SK-N-SH (cell line): ENCODE results near the gene KCNJ5. TPM values are rescaled to one million over a fixed set of nuclear protein-coding genes. Genes with fewer than 3 reads are reported as not detected.
A peak's percentile ranks its signal among the peaks of the same experiment; 100 is the strongest.

ENCODE experiments used
- CTCF ChIP-seq: fragments of 200-600 bp; sonication (generic); IDR thresholded peaks from 2 replicates; pipeline ENCODE4 v1.6.1; 2017; ENCODE audit warnings: antibody characterized with exemption, mild to moderate bottlenecking, moderate library complexity
- FOSL2 ChIP-seq: IDR thresholded peaks from 2 replicates; pipeline ENCODE4 v1.4.0; 2012; ENCODE audit warnings: low read depth, mild to moderate bottlenecking, moderate library complexity, borderline replicate concordance
- FOXJ3 ChIP-seq: sonication (generic); formaldehyde crosslinking; IDR thresholded peaks from 2 replicates; pipeline ENCODE4 v1.5.1; 2020; ENCODE audit warnings: mild to moderate bottlenecking, missing genetic modification reagents
- FOXM1 ChIP-seq: IDR thresholded peaks from 2 replicates; pipeline ENCODE4 v1.4.0; 2012; ENCODE audit warnings: low read depth, mild to moderate bottlenecking
- GABPA ChIP-seq: IDR thresholded peaks from 2 replicates; pipeline ENCODE4 v1.4.0; 2012; ENCODE audit warnings: low read depth, mild to moderate bottlenecking
- IRF3 ChIP-seq: fragments of 150-350 bp; IDR thresholded peaks from 2 replicates; pipeline ENCODE4 v1.6.1; 2016; ENCODE audit warnings: mild to moderate bottlenecking, low read depth, low read length
- JUND ChIP-seq: IDR thresholded peaks from 2 replicates; pipeline ENCODE4 v1.4.0; 2012
- MEF2A ChIP-seq: IDR thresholded peaks from 2 replicates; pipeline ENCODE4 v1.4.0; 2012; ENCODE audit warnings: low read depth, borderline replicate concordance
- MXI1 ChIP-seq: IDR thresholded peaks from 2 replicates; pipeline ENCODE4 v1.6.1; 2012; ENCODE audit warnings: mild to moderate bottlenecking, low read depth, low read length, improper control_type of control experiment
- NFIC ChIP-seq: IDR thresholded peaks from 2 replicates; pipeline ENCODE4 v1.4.0; 2012; ENCODE audit warnings: borderline replicate concordance
- NRF1 ChIP-seq: IDR thresholded peaks from 2 replicates; pipeline ENCODE4 v1.6.1; 2012; ENCODE audit warnings: low read depth, mild to moderate bottlenecking, low read length
- PBX3 ChIP-seq: IDR thresholded peaks from 2 replicates; pipeline ENCODE4; 2012
- RAD21 ChIP-seq: IDR thresholded peaks from 2 replicates; pipeline ENCODE4 v1.6.1; 2012; ENCODE audit warnings: mild to moderate bottlenecking, low read length
- RFX5 ChIP-seq: IDR thresholded peaks from 2 replicates; pipeline ENCODE4 v1.6.1; 2012; ENCODE audit warnings: mild to moderate bottlenecking, improper control_type of control experiment, low read length
- RXRA ChIP-seq: IDR thresholded peaks from 2 replicates; pipeline ENCODE4 v1.4.0; 2012; ENCODE audit warnings: low read depth, mild to moderate bottlenecking, borderline replicate concordance
- SMC3 ChIP-seq: IDR thresholded peaks from 2 replicates; pipeline ENCODE4 v1.6.1; 2012; ENCODE audit warnings: low read depth, low read length, improper control_type of control experiment
- TCF12 ChIP-seq: IDR thresholded peaks from 2 replicates; pipeline ENCODE4 v1.4.0; 2012
- TEAD4 ChIP-seq: IDR thresholded peaks from 2 replicates; pipeline ENCODE4 v1.4.0; 2012; ENCODE audit warnings: mild to moderate bottlenecking, borderline replicate concordance; ENCODE audit not compliant: insufficient read depth
- USF1 ChIP-seq: IDR thresholded peaks from 2 replicates; pipeline ENCODE4 v1.4.0; 2012; ENCODE audit warnings: low read depth, borderline replicate concordance
- USF2 ChIP-seq: fragments of 150-350 bp; IDR thresholded peaks from 2 replicates; pipeline ENCODE4 v1.6.1; 2017; ENCODE audit warnings: antibody characterized with exemption, low read length, low read depth, borderline replicate concordance
- polyA plus RNA-seq, 3 experiments: library from polyadenylated mRNA; depleted of rRNA; stranded (reverse); fragments of >200 nt; gene quantifications; 2 replicates each; pipeline ENCODE4 v1.2.3, GENCODE V29; 2012

The KCNJ5 gene
- polyA plus RNA-seq, 1 of the 3 experiments (the other 2 are of a cell fraction), result 0.03 TPM

GRCh38 chr11:128908391-128909246 lies 17.5 kb downstream of the KCNJ5 start (continued):
- peak; percentile 57 for TF ChIP-seq JUND
- no peak for TF ChIP-seq RAD21
- peak; percentile 53 for TF ChIP-seq TCF12
- TF ChIP-seq FOSL2, result peak; percentile 68; the same call in 1 of the 2 replicates
- no peak for TF ChIP-seq GABPA
- TF ChIP-seq RFX5, result no peak
- TF ChIP-seq IRF3, result no peak
- TF ChIP-seq MEF2A, result no peak
- no peak for TF ChIP-seq NRF1
- no peak for TF ChIP-seq PBX3
- TF ChIP-seq USF2, result no peak
- no peak for TF ChIP-seq CTCF
- no peak for TF ChIP-seq USF1
- no peak for TF ChIP-seq MXI1
- TF ChIP-seq RXRA, result no peak
- peak; percentile 26; the same call in 1 of the 2 replicates for TF ChIP-seq FOXJ3 (CRISPR knock-in tag)
- no peak for TF ChIP-seq FOXM1
- no peak for TF ChIP-seq TEAD4
- TF ChIP-seq SMC3, result no peak
- peak; percentile 54; the same call in 1 of the 2 replicates for TF ChIP-seq NFIC
